Hematopoietic multipotent progenitor cell treated with erythropoietin and hydrocortisone succinate and interleukin-3 and kit ligand, for 6 days (in vitro differentiated cells): Measurements from ENCODE around the gene FIGNL2.
"Not testable (repeated sequence)": the region's sequence is repeated elsewhere in the genome, so short reads cannot be mapped to it uniquely, and the experiment has no call there.

Experiments used
- DNase-seq: peaks from one replicate; pipeline ENCODE4 v3.0.0-alpha.2; 2015

FIGNL2 gene

DNA sequence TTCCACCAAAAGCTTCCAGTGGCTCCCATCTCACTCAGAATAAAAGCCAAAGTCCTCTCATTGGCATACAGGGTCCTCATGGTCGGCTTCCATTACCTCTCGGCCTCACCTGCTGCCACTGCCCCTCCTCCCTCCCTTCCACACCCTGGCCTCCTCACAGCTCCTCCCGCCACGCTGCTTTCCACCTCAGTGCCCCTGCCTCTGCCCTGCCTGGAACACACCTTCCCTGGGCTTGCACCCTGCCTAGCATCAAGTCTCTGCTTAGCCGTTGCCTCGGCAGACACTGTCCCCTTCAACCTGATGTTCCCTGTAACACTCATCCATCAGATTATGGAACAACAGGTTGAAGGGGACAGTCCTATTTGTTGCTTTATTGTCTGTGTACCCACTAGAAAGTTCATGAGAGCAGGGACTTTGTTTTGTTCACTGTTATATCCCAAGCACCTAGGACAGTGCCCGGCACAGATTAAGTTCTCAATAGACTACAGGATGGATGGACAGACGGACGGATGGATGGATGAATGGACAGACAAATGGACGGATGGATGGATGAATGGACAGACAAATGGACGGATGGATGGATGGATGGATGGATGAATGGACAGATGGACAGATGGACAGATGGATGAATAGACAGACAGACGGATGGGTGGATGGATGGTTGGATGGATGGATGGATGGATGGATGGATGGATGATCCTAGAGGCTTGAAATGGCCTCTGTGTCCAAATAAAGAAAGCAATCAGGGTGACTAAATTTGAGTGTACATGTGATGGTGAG, 14.9 kb downstream of the FIGNL2 start:
- no peak for DNase-seq

DNA sequence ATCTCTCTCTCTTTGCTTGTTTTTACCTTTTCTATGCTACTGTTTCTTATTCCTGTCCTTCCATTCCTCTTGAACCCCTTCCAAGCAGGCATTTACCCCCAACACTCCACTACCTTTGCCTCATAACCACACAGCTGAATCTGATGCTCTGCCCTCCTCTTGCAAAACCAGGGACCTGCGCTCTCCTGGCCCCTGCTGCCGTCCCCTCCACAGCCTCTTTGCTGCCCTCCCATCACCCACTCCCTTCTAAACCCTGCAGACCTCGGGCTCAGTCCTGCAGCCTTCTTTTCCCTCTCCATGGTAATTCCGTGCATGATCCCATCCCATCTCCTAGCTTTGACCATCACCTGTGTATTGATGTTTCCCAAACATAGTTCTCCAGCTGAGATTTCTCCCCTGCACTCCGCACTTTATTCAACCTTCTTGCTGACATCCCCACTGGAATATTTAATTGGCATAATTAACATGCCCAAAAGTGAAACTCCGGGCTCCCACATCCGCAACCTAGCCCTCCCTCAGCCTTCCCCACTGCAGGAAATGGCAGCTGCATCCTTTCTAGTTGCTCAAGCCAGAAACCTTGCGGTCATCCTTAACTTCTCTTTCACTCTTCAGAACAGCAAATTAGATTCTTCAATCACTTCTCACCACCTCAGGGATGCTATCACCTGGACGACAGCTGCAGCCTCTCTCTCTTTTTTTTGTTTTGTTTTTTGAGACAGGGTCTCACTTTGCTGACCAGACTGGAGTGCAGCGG, 16.0 kb downstream of the FIGNL2 start:
- no peak for DNase-seq

DNA sequence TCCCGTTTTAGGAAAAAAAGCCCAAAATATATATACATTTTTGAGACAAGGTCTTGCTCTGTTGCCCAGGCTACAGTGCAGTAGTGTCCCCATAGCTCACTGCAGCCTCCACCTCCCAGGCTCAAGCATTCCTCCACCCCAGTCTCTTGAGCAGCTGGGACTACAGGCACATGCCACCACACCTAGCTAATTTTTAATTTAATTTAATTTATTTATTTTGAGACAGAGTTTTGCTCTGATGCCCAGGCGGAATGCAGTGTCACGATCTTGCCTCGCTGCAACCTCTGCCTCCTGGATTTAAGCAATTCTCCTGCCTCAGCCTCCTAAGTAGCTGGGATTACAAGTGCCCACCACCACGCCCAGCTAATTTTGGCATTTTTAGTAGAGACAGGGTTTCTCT, 16.7 kb downstream of the FIGNL2 start:
- not testable (repeated sequence) for DNase-seq

DNA sequence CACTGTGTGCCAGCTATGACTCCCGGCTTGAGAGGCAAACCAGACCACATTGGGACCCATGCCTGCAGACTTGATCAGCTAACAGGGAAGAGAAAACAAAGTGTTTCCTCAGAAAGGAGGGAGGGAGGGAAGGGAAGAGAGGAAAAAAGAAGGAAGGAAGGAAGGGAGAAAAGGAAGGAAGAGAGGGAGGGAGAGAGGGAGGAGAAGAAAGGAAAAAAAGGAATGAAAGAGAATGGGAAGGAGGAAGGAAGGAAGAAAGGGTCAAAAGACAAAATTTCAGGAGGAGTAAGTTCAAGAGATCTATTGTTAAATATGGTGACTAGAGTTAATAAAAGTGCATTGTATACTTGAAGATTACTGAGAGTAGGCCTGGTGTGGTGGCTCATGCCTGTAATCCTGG, 18.9 kb downstream of the FIGNL2 start:
- no peak for DNase-seq

- no peak for DNase-seq
Measured at GRCh38 chr12:51829011-51829481, 19.5 kb downstream of the FIGNL2 start.

- DNase-seq = peak; percentile 69
Measured at GRCh38 chr12:51827925-51828818, 20.3 kb downstream of the FIGNL2 start.

DNA sequence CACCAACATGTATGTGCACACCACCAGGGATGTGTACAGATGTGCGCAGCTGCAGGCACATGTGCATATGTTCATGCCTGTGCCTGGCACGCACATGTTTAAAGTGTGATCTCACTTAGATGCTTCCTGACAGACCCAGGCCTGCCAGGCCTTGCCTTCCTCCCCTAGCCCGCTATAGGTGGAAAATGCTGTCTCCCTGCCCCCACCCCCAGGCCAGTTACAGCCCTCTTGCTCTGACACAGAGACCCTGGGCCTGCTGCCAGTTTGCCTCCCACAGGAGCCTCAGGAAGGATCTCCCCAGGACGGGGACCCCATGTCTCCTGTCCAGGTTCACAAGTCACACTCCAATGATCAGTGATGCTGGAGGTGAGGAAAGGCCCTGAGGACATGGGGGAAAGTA, 21.6 kb downstream of the FIGNL2 start:
- no peak for DNase-seq

- DNase-seq = no peak
Measured at GRCh38 chr12:51825216-51825615, 23.3 kb downstream of the FIGNL2 start.

DNA sequence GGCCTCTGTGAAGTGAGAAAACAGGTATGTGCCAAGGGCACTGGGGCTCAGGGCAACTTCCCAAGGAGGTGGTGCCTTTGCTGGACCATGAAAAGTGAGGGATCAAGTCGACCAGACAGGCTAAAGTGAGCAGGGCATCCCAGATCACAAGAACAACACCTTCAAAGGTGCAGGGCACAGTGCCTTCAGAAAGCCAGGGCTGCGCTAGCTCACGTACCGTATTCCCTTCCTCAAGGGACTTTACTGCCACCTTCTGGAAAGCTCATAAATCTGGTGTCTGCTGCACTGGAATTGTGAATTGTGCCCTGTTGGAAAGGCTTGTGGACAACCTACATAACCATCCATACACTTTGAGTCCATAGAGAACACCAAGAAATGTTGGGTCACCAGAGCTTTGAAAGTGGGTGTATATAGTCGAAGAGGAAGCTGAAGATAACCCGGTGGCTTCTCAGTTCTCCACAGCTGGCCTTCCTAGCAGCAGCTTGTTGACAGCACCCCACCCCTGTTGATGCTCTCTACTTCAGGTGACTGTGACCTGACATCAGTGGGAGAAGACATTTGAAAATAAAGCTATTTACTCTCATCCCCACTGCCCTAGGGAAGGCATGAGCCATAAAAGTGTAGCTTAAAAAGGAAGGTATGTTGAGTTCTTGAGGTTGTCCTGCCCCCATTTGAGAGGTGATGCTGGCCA, 24.5 kb downstream of the FIGNL2 start:
- DNase-seq = peak; percentile 78

- no peak for DNase-seq
Measured at GRCh38 chr12:51822956-51823355, 25.6 kb downstream of the FIGNL2 start.

DNA sequence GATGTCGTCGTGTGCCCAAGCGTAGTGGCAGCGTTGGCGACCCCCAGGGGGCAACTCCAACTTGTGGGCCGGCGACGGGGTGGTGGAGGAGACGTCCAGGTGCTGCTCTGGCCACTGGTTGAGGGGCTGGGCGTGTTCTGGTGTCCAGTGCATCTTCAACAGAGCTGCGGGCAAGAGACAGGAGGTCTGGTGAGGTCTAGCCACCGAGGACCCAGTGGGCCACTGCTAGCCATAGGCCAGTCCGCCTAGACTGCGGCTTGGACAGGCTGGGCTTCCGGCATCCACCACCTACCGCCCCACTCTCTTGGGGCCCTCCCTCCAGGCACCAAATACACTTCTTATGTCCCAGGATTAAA, 26.3 kb downstream of the FIGNL2 start:
- DNase-seq = no peak

GRCh38 chr12:51821440-51822260, 26.9 kb downstream of the FIGNL2 start:
- DNase-seq = no peak

- DNase-seq = peak; percentile 68
Measured at GRCh38 chr12:51820526-51821439, 27.7 kb downstream of the FIGNL2 start.

GRCh38 chr12:51819736-51820525, 28.6 kb downstream of the FIGNL2 start:
- no peak for DNase-seq

GRCh38 chr12:51818566-51819300, 29.8 kb downstream of the FIGNL2 start:
- DNase-seq = no peak

DNA sequence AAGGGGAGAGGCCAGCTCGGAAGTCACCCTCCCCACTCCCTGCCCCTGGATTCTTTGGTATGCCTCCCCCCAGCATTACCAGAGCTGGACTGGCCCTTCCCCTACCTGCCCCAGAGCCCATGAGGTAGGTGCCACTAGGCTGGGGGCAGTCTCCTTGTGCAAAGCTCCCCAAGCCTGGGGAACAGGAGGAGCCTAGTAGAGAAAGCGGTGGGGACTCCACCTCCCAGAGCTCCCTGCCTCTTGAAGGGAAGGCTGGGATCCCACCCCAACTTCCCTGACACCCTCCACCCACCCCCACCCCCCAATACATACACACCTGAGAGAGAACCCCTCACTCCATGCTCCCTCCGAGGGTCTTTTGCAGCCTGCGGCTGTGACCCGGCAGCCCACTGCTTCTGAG, 30.4 kb downstream of the FIGNL2 start:
- DNase-seq = no peak

DNA sequence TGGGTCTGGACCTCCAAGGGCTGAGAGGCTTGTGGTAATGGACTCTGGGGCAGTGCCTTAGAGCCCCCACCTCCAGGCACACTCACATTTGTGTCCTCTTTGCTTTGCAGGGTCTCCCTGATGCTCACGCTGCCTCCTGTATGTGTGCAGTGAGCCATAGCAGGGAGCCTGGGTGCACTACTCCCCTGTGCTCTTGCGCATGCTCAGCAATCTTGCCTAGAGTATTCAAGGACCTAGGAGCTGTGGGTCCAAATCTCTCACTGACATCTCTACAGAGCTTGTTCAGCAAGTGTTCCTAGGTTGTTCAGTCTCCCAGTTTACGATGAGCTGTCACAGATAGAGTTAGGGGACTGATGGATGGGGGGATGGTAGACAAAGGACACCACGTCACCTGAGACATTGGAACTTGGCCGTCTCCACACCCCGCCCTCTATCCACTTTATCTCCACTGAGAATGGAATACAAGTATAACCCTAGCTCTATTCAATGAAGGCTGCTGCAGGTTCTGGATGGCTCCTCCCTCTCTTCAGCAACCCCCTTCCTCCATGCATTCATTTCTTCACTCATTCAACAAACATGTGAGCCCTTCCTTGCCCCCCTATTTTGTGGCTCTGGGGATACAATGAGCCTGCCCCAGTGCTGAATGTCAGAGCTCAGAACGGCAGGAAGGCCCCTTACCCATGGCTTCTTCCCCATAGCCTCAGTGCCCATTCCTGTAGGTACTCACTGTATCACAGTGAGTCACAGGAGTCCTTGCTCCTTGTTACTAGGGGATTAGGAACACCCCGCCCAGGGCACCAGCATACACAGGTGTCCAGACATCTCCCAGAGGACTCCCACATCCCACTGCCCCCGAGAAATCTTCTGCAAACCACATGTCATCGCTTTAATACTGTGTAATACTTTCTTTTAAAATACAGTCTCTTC, 31.2 kb downstream of the FIGNL2 start:
- no peak for DNase-seq

DNA sequence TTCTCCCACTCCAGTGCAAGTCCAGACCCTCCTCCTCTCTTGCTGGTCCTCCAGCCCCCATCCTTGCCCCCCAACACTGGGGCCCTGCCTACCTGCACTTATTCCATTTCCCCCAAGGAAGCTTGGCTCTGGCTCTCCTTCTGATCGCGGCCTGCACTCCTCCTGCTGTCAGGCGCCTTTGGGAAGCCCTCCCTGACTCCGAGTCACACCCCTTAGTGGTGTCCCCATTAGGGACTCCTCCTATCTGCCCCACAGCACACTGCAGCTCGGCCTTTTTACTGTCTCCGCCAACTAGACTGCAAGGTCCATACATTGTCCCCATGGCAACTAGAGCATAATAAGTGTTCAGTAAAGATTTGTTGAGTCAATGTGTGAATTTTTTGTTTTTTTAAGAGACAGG, 32.9 kb downstream of the FIGNL2 start:
- no peak for DNase-seq
